ENCODE measurements around the gene UGCG. TPM values are rescaled to one million over a fixed set of nuclear protein-coding genes. Genes with fewer than 3 reads are reported as not detected.
"Not testable (repeated sequence)": the region's sequence is repeated elsewhere in the genome, so short reads cannot be mapped to it uniquely, and the experiment has no call there.

UGCG gene
- 21.2 and 24.4 TPM in 2 replicates for total RNA-seq (2014; rRNA removed; shearing (Covaris generic))

- DNase-seq (ENCODE audit: low spot score): peak; percentile 71
Observed at GRCh38 chr9:111895996-111896941, at the start of gene UGCG. Gene UGCG, plus strand, starts transcription at chr9:111896814. Its CDS starts 402 bp downstream, at chr9:111897216.

GRCh38 chr9:111851553-111851952 lies 45.1 kb upstream of the UGCG start:
- DNase-seq (ENCODE audit: low spot score): peak; percentile 23

GRCh38 chr9:111852291-111852690 lies 44.3 kb upstream of the UGCG start:
- no peak for DNase-seq (ENCODE audit: low spot score)

GRCh38 chr9:111853450-111853827 lies 43.2 kb upstream of the UGCG start:
- DNase-seq (ENCODE audit: low spot score): no peak

- DNase-seq (ENCODE audit: low spot score): no peak
Observed at GRCh38 chr9:111854799-111855198, 41.8 kb upstream of the UGCG start.

GRCh38 chr9:111857555-111858211 lies 38.9 kb upstream of the UGCG start:
- no peak for DNase-seq (ENCODE audit: low spot score)

- no peak for DNase-seq (ENCODE audit: low spot score)
Observed at GRCh38 chr9:111860443-111860842, 36.2 kb upstream of the UGCG start.

GRCh38 chr9:111863636-111864035 lies 33.0 kb upstream of the UGCG start:
- no peak for DNase-seq (ENCODE audit: low spot score)

GRCh38 chr9:111866976-111867375 lies 29.6 kb upstream of the UGCG start:
- peak; percentile 47 for DNase-seq (ENCODE audit: low spot score)

GRCh38 chr9:111868475-111868874 lies 28.1 kb upstream of the UGCG start:
- no peak for DNase-seq (ENCODE audit: low spot score)

GRCh38 chr9:111870774-111871498 lies 25.7 kb upstream of the UGCG start:
- no peak for DNase-seq (ENCODE audit: low spot score)

GRCh38 chr9:111871499-111871855 lies 25.1 kb upstream of the UGCG start:
- no peak for DNase-seq (ENCODE audit: low spot score)

GRCh38 chr9:111872886-111873285 lies 23.7 kb upstream of the UGCG start:
- DNase-seq (ENCODE audit: low spot score): no peak

- DNase-seq (ENCODE audit: low spot score): no peak
Observed at GRCh38 chr9:111873901-111874300, 22.7 kb upstream of the UGCG start.

- no peak for DNase-seq (ENCODE audit: low spot score)
Observed at GRCh38 chr9:111874500-111874899, 22.1 kb upstream of the UGCG start.

- not testable (repeated sequence) for DNase-seq (ENCODE audit: low spot score)
Observed at GRCh38 chr9:111875291-111875690, 21.3 kb upstream of the UGCG start.

- not testable (repeated sequence) for DNase-seq (ENCODE audit: low spot score)
Observed at GRCh38 chr9:111875691-111876090, 20.9 kb upstream of the UGCG start.

GRCh38 chr9:111876179-111876578 lies 20.4 kb upstream of the UGCG start:
- no peak for DNase-seq (ENCODE audit: low spot score)

- no peak for DNase-seq (ENCODE audit: low spot score)
Observed at GRCh38 chr9:111877420-111877819, 19.2 kb upstream of the UGCG start.

- no peak for DNase-seq (ENCODE audit: low spot score)
Observed at GRCh38 chr9:111878946-111879345, 17.7 kb upstream of the UGCG start.

GRCh38 chr9:111886983-111887718 lies 9.5 kb upstream of the UGCG start:
- DNase-seq (ENCODE audit: low spot score): no peak

- DNase-seq (ENCODE audit: low spot score): no peak
Observed at GRCh38 chr9:111890334-111890733, 6.3 kb upstream of the UGCG start.

Data from H4 (cell line).